GM12892 (cell line): ENCODE measurements around the gene ZNF282.

Experiments used
- POLR2A ChIP-seq: IDR thresholded peaks from 2 replicates; pipeline ENCODE4 v1.6.1; 2011; ENCODE audit warnings: low read depth, low read length, control low read depth
- POLR2AphosphoS5 ChIP-seq: IDR thresholded peaks from 2 replicates; pipeline ENCODE4 v1.6.1; 2011; ENCODE audit warnings: low read depth, low read length, control low read depth
- TAF1 ChIP-seq: IDR thresholded peaks from 2 replicates; pipeline ENCODE4 v1.6.1; 2011; ENCODE audit warnings: low read depth, mild to moderate bottlenecking, control low read depth, low read length, borderline replicate concordance

DNA sequence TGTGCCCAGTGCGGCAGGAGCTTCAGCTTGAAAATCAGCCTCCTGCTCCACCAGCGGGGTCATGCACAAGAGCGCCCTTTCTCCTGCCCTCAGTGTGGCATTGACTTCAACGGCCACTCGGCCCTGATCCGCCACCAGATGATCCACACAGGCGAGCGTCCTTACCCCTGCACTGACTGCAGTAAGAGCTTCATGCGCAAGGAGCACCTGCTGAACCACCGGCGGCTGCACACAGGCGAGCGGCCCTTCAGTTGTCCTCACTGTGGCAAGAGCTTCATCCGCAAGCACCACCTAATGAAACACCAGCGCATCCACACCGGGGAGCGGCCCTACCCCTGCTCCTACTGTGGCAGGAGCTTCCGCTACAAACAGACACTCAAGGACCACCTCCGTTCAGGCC lies 16.1 kb upstream of the ZNF282 start:
- TF ChIP-seq POLR2A = no peak
- TF ChIP-seq POLR2AphosphoS5 = no peak
- no peak for TF ChIP-seq TAF1
